Measurements from ENCODE around the gene BANF2.

- TF ChIP-seq HDAC6 (IDR thresholded peaks at IDR 0.05; ENCODE audit: low read depth, low read length): no peak
- TF ChIP-seq CBX2 (IDR thresholded peaks at IDR 0.05; ENCODE audit: low read depth, low read length): no peak
- 0 out of 2 replicates have a peak, but pooled peaks have one; percentile 15 for TF ChIP-seq CBX2 (CRISPR knock-in tag; IDR thresholded peaks at IDR 0.05; ENCODE audit: low read depth)
Observed at GRCh38 chr20:17682103-17682888, 17.5 kb upstream of the BANF2 start, which contains the start of gene RRBP1.

Measured in HepG2 (cell line).